ENCODE data around the gene ZNF616.
A peak's percentile ranks its signal among the peaks of the same experiment; 100 is the strongest.
"Not testable (repeated sequence)": the region's sequence is repeated elsewhere in the genome, so short reads cannot be mapped to it uniquely, and the experiment has no call there.

Gene ZNF616

DNA sequence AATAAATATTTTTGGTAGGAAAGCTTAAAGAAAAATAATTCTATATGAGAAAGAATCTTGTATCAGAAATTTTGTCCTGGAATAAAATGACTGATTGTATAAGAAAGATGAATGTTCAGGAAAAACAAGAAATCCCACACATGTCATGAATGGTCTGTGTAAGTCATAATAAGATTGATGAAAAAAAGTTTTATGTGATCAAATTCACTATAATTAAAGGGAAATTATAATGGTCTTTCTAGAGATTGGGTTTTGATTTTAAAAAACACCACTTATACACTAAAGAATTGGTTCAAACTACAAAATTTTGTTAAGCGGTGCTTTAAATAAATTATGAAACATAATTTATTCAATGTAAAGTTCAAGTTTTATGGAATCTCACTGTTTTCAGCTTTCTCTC lies 37.0 kb downstream of the ZNF616 start:
- TF ChIP-seq, protein P1, sequence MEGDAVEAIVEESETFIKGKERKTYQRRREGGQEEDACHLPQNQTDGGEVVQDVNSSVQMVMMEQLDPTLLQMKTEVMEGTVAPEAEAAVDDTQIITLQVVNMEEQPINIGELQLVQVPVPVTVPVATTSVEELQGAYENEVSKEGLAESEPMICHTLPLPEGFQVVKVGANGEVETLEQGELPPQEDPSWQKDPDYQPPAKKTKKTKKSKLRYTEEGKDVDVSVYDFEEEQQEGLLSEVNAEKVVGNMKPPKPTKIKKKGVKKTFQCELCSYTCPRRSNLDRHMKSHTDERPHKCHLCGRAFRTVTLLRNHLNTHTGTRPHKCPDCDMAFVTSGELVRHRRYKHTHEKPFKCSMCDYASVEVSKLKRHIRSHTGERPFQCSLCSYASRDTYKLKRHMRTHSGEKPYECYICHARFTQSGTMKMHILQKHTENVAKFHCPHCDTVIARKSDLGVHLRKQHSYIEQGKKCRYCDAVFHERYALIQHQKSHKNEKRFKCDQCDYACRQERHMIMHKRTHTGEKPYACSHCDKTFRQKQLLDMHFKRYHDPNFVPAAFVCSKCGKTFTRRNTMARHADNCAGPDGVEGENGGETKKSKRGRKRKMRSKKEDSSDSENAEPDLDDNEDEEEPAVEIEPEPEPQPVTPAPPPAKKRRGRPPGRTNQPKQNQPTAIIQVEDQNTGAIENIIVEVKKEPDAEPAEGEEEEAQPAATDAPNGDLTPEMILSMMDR (IDR thresholded peaks at IDR 0.05; ENCODE audit: low read depth, low read length) = no peak

DNA sequence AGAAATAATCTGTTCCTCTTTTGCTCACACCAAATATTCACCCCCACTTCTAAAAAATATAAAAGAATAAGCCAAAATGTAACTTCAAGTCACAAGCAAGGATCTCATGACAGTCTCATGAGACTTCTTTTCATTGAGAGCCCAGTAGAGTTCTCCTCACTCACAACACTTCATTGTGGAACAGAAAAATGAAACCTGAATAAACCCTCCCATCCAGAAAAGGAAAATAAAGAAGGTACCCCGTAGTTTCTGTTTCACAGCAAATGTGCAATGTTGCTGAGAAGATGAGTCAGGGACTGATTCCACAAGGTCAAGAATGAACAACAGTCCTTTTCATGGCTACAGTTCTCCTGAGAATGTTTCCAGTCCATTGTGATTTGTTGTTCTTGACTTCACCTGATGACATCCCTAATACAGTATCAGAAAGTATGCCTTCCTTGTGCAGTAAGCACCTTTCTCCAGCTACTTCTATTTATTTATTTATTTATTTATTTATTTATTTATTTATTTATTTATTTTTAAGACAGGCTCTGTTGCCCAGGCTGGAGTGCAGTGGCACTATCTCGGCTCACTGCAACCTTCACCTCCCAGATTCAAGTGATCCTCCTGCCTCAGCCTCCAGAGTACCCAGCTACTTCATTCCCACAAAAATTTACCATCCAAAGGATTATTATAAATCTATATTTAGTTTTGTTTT lies 37.7 kb downstream of the ZNF616 start:
- no peak for DNase-seq (ENCODE audit: extremely low read depth, low read depth)
- TF ChIP-seq, protein P1 (IDR thresholded peaks at IDR 0.05; ENCODE audit: low read depth, low read length) = no peak

More for the DNA sequence above, 37.0 kb downstream of the ZNF616 start:
- DNase-seq (ENCODE audit: extremely low read depth, low read depth) = no peak

DNA sequence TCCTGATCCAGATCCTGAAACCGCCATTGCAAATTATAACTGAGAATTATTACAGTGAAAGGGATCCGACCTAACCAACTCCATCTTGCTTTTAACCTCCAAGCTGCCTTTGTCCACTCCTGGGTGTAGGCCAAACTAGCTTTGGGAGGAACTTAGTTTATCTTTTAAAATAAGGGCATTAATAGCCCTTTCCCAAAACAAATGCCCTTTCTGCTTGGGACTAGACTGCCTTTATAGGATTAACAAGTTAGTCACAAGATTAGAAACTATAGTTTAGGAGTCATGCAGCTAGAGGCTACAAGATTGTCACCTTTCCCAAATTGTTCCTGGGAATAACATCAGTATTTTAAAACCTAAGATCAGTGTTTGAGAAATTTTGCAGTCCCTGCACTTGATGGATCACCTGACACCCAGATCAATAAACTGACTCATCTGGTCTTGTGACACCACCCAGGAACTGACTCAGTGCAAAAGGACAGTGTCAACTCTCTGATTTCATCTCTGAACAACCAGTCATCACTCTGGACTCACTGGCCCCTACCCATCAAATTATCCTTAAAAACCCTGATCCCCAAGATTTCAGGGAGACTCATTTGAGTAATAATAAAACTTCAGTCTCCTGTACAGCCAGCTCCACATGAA lies 40.1 kb downstream of the ZNF616 start:
- TF ChIP-seq, protein P1 (IDR thresholded peaks at IDR 0.05; ENCODE audit: low read depth, low read length) = no peak
- DNase-seq (ENCODE audit: extremely low read depth, low read depth) = no peak

DNA sequence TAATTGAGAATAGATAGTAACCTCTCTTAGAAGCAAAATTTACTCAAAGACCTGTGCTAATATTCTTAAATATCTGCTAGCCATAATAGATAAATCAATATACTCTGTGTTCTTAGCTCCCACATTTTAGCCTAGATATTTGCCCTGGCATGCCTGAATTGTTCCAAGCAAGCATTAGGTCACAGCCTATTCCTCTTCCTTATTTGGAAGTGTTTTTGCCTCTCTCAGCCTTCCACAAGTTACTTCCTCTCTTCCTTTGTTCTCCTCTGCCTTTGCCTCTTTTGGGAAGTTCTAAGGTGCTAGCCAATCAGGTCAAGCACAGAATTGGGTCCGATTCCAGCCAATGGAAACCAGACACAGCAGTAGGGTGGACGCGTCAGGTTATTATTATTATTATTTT lies 43.3 kb downstream of the ZNF616 start:
- DNase-seq (ENCODE audit: extremely low read depth, low read depth) = not testable (repeated sequence)

DNA sequence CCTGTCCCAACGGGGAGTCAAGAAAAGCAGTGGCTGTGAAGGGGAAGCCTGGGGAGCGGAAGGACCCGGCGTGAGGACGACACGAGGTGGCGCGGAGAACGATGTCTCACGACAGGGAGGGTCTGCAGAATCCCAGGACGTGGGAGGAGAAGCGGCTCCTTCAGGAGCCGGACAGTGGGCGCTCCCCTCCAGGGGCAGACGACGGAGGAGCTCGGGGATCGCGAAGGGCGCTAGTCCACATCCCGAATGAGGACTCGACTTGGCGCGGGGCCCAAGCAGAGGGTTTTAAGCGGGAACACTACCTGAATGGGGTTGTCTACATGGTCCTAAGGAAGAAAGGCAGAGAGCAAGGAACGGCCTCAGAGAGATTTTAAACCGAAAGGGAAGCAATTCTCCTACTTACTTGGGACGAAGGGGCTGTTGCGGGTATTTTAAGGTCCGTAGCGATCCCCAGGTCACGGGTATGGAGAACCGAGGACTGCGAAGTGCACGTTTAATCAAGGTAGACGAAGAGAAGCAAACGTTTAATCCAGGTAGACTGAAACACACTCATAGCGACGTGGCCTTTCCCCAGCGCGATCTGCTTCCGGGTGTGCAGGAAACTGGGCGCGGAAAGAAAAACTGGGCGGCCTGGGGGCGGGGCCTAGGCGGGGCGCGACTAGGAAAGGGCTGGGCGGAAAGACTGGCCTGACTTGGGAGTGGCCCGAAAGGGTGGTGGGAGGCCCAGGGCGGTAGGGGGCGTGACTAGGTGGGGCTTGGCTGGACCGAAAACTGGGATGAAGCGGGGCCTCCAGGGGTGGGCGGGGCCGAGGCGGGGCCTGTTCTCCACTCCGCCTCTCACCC lies 44.3 kb downstream of the ZNF616 start, which contains the start of gene ZNF841:
Gene ZNF841 (minus strand): TSS at position 594 of the 843 bp plus-strand sequence. CDS start 10,964 bp downstream, outside the sequence.
- peak; percentile 86 for DNase-seq (ENCODE audit: extremely low read depth, low read depth)
- TF ChIP-seq, protein P1 (IDR thresholded peaks at IDR 0.05; ENCODE audit: low read depth, low read length) = no peak

DNA sequence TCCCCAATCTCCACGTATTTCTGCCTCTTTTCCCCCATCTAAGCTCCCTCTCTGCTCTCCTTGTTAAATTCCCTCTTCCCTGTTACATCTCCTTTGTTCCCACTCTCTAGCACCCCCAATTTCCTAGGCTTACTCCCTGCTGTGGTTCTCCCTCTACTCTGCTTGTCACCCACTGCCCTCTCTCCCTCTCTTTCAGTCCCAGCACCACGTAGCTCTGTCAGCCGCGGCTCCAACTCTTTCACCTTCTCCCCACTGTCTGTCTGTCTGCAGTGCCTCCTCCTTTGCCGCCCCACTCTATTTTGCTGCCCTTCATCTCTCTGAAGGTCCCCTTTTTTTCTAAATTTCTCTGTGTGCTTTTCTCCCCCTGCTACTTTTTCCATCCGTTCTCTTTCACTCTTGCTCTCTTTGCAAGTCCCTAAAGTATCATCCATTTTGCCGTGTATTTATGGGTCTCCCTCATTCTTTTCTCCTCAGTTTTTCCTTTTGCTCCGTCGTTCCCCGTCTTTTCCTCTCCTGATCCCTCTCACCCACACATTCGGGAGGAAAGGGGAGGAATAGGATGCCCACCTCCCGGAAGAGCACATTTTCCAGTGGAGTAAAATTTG lies 45.1 kb downstream of the ZNF616 start:
- no peak for DNase-seq (ENCODE audit: extremely low read depth, low read depth)
- TF ChIP-seq, protein P1 (IDR thresholded peaks at IDR 0.05; ENCODE audit: low read depth, low read length) = no peak

DNA sequence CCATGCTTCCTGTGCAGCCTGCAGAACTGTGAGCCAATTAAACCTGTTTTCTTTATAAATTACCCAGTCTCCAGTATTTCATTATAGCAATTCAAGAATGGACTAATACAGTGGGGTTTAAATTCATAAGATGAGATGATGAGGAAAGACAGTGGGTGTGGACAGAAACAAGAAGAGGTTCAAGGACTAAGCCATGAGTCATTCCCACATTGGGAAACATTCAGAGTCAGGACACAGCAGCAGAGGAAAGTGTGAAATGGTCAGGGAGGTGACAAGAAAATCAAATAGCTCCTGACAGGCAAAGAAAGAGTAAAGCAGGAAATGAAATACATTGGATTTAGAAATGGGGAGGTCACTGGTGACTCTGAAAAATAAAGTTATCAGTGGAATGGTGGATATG lies 53.3 kb downstream of the ZNF616 start:
- no peak for DNase-seq (ENCODE audit: extremely low read depth, low read depth)
- TF ChIP-seq, protein P1 (IDR thresholded peaks at IDR 0.05; ENCODE audit: low read depth, low read length) = no peak

Measured in AG09319 (cell line).